ENCODE measurements around the gene GAB3. TPM values are rescaled to one million over a fixed set of nuclear protein-coding genes. Genes with fewer than 3 reads are reported as not detected.

GAB3 gene
- polyA plus RNA-seq, 1 of the 3 experiments (the other 2 are of a cell fraction) = 4.5 TPM

GRCh38 chrX:154658957-154659356, 91.9 kb downstream of the GAB3 start:
- Histone ChIP-seq H3K4me2 (no peak overlapping the region), H3K36me3 (replicated peaks in 1 of 2; ENCODE audit: control insufficient read depth in 1 of 2, insufficient read depth in 2 of 2, low read length in 1 of 2) (no peaks in the 10 kb centered on the region), H3K27ac (ENCODE audit: low read depth in 2 of 2, low read length in 1 of 2) (no peak overlapping the region), H4K20me1 (ENCODE audit: insufficient read depth) (no peaks in the 10 kb centered on the region), H3K27me3 (ENCODE audit: insufficient read depth) (peaks cover 19% of the 10 kb centered on the region; the same call in 1 of the 2 replicates), H3K4me3 (ENCODE audit: low read depth in 2 of 2, low read length in 1 of 2) (no peak overlapping the region), H3K9me3 (no peaks in the 10 kb centered on the region), H3K9ac (no peak overlapping the region), H3K79me2 (ENCODE audit: insufficient read depth) (no peaks in the 10 kb centered on the region), H3K9me2 (no peaks in the 10 kb centered on the region), H3K4me1 (ENCODE audit: control insufficient read depth in 1 of 2, insufficient read depth in 2 of 2, low read depth in 1 of 2, low read length in 1 of 2) (no peaks in the 10 kb centered on the region), H2AFZ (ENCODE audit: low read depth) (no peak overlapping the region), H3F3A (replicated peaks; ENCODE audit: insufficient read depth) (no peaks in the 10 kb centered on the region)
- 24% methylated on average over 11 of the region's 11 CpGs for WGBS (ENCODE audit: low lambda C conversion rate)
- TF ChIP-seq NFIC (IDR thresholded peaks at IDR 0.05; ENCODE audit: borderline replicate concordance) (no peak), SMC3 (IDR thresholded peaks at IDR 0.05; ENCODE audit: low read depth, low read length) (no peak), IRF3 (IDR thresholded peaks at IDR 0.05; ENCODE audit: low read depth, low read length) (no peak), FOXJ3 (CRISPR knock-in tag; IDR thresholded peaks at IDR 0.05) (no peak), CHD2 (IDR thresholded peaks at IDR 0.05; ENCODE audit: low read length, partially characterized antibody) (no peak), EP300 (IDR thresholded peaks at IDR 0.05; ENCODE audit: borderline replicate concordance in 1 of 2, low read depth in 1 of 2, low read length in 1 of 2) (no peak), MEF2A (IDR thresholded peaks at IDR 0.05; ENCODE audit: borderline replicate concordance, low read depth) (no peak), USF2 (IDR thresholded peaks at IDR 0.05; ENCODE audit: borderline replicate concordance, low read depth, low read length) (no peak), RXRA (IDR thresholded peaks at IDR 0.05; ENCODE audit: borderline replicate concordance, low read depth) (no peak), REST (IDR thresholded peaks at IDR 0.05; ENCODE audit: low read depth, low read length) (no peak), NRF1 (IDR thresholded peaks at IDR 0.05; ENCODE audit: low read depth, low read length) (no peak), YY1 (IDR thresholded peaks at IDR 0.05; ENCODE audit: low read depth) (no peak), GATA2 (CRISPR knock-in tag; IDR thresholded peaks at IDR 0.05) (no peak), MXI1 (IDR thresholded peaks at IDR 0.05; ENCODE audit: low read depth, low read length) (no peak), TCF12 (IDR thresholded peaks at IDR 0.05) (no peak), RFX5 (IDR thresholded peaks at IDR 0.05; ENCODE audit: low read length) (no peak), ZBTB33 (IDR thresholded peaks at IDR 0.05; ENCODE audit: borderline replicate concordance, low read depth) (no peak), RAD21 (IDR thresholded peaks at IDR 0.05; ENCODE audit: low read length) (no peak), USF1 (IDR thresholded peaks at IDR 0.05; ENCODE audit: borderline replicate concordance, low read depth) (no peak)
- no peak for DNase-seq
- ChIA-PET CTCF (no interaction called here), POLR2A (no interaction called here)

All from SK-N-SH (cell line).